ENCODE results near the gene LEUTX.

LEUTX gene

DNA sequence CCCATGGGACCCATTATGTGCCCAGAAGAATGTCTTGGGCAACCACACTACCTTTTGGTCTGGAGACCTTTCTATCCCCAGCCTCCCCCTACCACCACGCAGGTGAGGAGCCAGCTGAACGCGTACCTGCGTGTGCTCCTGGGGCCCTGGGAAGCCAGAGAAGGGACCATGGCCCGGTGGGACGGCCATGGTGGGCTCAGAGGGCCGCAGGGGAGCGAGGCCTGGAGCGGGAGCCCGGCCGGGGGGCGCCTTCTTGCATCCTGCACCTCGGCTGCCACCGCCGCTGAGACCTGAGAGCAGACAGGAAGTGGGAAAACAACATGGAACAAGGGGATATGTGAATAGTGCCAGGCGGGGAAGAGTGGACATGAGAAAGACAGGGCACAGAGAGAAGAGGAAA lies 53.0 kb downstream of the LEUTX start:
- no peak overlapping the region for H3K27ac ChIP-seq
- no peak overlapping the region for H3K4me3 ChIP-seq
- TF ChIP-seq, protein P1, sequence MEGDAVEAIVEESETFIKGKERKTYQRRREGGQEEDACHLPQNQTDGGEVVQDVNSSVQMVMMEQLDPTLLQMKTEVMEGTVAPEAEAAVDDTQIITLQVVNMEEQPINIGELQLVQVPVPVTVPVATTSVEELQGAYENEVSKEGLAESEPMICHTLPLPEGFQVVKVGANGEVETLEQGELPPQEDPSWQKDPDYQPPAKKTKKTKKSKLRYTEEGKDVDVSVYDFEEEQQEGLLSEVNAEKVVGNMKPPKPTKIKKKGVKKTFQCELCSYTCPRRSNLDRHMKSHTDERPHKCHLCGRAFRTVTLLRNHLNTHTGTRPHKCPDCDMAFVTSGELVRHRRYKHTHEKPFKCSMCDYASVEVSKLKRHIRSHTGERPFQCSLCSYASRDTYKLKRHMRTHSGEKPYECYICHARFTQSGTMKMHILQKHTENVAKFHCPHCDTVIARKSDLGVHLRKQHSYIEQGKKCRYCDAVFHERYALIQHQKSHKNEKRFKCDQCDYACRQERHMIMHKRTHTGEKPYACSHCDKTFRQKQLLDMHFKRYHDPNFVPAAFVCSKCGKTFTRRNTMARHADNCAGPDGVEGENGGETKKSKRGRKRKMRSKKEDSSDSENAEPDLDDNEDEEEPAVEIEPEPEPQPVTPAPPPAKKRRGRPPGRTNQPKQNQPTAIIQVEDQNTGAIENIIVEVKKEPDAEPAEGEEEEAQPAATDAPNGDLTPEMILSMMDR (IDR thresholded peaks at IDR 0.05), result no peak
- no peak for DNase-seq (ENCODE audit: low spot score)

DNA sequence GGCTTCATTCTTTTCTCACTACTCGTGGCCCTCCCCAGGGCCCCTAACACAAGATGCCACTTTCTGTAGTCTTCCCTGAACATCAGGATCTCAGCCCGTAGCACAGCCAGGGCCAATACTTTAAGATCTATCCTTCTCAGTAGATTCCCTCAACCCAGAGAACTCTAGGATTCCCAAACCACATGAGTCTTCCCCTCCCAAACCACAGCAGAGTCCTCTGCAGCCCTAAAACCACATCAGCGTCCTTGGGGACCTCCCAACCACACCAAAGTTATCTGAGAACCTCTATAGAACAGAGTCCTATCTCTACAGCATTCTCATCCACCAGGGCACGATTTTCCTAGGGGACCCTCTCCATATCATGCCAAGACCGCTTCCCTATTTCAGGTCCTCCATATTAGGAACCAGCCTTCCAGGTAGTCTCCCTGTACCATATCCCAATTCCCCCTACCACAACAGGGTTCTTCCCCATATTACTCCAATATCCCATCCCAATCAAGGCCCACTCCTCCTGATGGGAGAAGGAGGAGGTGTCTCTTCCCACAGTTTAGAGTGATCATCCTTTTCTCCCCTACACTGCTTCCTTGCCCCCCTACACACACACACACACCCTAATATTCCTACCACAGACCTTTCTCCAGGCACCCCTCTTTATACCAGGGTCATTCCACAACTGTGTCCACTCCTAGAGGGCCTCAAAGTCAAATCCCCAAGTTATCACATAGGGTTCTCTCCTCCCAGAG lies 53.9 kb downstream of the LEUTX start:
- no peak for DNase-seq (ENCODE audit: low spot score)
- H3K4me3 ChIP-seq, result peak overlapping the region; percentile 95
- peak overlapping the region; percentile 90 to 93 for H3K27ac ChIP-seq
- TF ChIP-seq, protein P1 (IDR thresholded peaks at IDR 0.05), result no peak

DNA sequence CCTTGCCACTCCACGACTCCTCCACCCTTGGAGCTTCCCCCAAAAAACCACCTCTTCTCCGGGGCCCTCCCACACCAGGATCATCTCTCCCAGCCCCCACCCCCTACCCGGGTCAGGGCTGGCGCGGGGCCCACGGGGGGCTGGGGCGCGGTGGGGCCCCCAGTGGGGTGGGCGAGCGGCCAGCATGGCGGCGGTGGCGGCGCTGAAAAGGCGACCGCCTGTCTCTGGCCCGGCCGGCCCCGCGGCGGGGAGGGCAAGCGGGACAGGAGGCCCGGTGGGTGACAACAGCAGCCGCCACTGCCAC lies 54.5 kb downstream of the LEUTX start:
- TF ChIP-seq, protein P1 (IDR thresholded peaks at IDR 0.05), result no peak
- DNase-seq (ENCODE audit: low spot score), result no peak
- peak overlapping the region; percentile 95 for H3K4me3 ChIP-seq

DNA sequence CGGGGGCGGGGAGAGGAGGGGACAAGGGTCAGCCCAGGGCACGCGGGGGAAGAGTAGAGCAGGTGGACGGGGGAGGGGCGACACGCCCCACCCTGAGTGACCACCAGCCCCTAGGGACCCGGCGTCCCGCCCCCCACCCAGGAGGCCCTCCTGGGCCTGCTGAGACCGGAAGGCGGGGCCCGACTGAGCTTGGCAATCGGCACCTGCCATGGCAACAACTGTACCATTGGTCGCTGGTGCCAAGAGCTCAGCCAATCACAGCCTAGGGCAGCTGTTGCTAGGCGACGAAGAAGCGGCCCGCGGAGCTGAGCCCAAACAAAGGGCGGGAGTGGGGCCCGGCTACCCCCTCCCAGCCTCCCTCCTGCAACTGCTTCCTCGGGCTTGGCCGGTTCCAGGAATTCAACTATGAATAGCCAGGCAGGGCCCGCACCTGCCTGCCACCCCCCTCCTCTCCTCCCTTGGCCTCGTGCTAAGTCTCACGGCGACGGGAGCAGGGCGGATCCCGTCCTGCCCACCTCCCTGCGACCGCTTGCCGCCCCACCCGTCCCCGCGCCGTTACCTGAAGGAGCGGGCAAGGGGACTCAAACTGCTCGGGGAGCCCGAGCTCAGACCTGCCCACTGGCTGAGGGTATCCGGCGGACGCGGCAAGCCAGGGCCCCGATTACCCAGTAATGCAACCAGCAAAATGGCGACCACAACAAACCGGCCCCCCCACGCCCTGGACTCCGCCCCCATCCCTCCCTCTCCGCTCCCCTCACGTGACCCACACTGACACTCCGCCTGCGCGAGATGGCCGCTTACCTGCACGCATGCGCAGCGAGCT lies 55.0 kb downstream of the LEUTX start, which contains the start of gene DYRK1B:
Gene DYRK1B (minus strand): TSS at position 699 of the 823 bp plus-strand sequence. CDS start 2,295 bp downstream, outside the sequence.
- H3K27ac ChIP-seq, result peak within 1 kb of the TSS; percentile 90 to 93
- peak within 1 kb of the TSS; percentile 95 for H3K4me3 ChIP-seq
- peak; percentile 98 for DNase-seq (ENCODE audit: low spot score)
- TF ChIP-seq, protein P1 (IDR thresholded peaks at IDR 0.05), result no peak

More for the DNA sequence above, 54.5 kb downstream of the LEUTX start:
- H3K27ac ChIP-seq, result peak overlapping the region; percentile 90 to 93

DNA sequence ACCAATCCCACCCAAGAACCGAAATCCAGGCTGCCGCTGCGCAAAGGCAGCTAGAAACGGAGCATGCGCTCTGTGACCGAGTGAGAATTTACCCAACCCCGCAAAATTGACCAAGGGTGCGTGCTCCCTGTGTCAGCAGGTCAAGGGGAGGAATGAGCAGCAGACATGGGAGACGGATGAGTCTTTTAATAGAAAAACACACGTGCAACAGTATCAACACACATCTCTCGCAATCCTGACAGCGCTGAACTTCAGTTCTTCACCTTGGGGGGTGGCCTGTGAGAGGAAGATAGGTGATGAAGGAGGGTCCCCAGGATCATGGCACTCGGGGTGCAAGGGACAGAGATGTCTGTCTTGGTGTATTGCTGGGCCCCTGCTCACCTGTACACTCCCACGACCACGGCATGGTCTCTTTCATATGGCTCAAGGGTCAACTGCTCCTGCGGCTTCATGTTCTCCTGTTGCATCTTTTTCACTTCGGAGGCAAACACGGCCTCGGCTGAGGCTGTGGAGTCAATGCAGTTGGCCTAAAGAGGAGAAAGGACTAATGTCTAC lies 55.7 kb downstream of the LEUTX start:
- TF ChIP-seq, protein P1 (IDR thresholded peaks at IDR 0.05), result no peak
- peak overlapping the region; percentile 95 for H3K4me3 ChIP-seq
- DNase-seq (ENCODE audit: low spot score), result no peak
- H3K27ac ChIP-seq, result peak overlapping the region; percentile 90 to 93
